IMR-90 (cell line): ENCODE measurements around the gene XAGE1A.

Source experiments
- CEBPB ChIP-seq: IDR thresholded peaks from 2 replicates; pipeline ENCODE4 v1.6.1; 2012; ENCODE audit warnings: low read depth, low read length, improper control_type of control experiment
- FOS ChIP-seq: fragments of 150-350 bp; IDR thresholded peaks from 2 replicates; pipeline ENCODE4 v1.6.1; 2016; ENCODE audit warnings: low read depth, low read length
- MAFK ChIP-seq: IDR thresholded peaks from 2 replicates; pipeline ENCODE4 v1.6.1; 2012; ENCODE audit warnings: low read depth, low read length, improper control_type of control experiment
- MXI1 ChIP-seq: IDR thresholded peaks from 2 replicates; pipeline ENCODE4 v1.6.1; 2012; ENCODE audit warnings: low read depth, mild to moderate bottlenecking, low read length, moderate library complexity, borderline replicate concordance
- POLR2A ChIP-seq: IDR thresholded peaks from 2 replicates; pipeline ENCODE4 v1.6.1; 2012; ENCODE audit warnings: mild to moderate bottlenecking, low read depth, low read length
- RAD21 ChIP-seq: IDR thresholded peaks from 2 replicates; pipeline ENCODE4 v1.6.1; 2012; ENCODE audit warnings: low read length, improper control_type of control experiment
- RFX5 ChIP-seq: IDR thresholded peaks from 2 replicates; pipeline ENCODE4 v1.8.0; 2012; ENCODE audit warnings: low read depth, mild to moderate bottlenecking, low read length, moderate library complexity
- SMC3 ChIP-seq: fragments of 150-350 bp; IDR thresholded peaks from 2 replicates; pipeline ENCODE4 v1.6.1; 2016; ENCODE audit warnings: low read depth, mild to moderate bottlenecking, antibody characterized with exemption, low read length, moderate library complexity
- TF ChIP-seq, protein P1 (sequence below): conservative IDR thresholded peaks from 2 replicates; pipeline ENCODE4 v1.5.1; 2012; ENCODE audit warnings: mild to moderate bottlenecking, low read depth, low read length, improper control_type of control experiment
- TF ChIP-seq, protein P2 (sequence below): fragments of 150-350 bp; IDR thresholded peaks from 2 replicates; pipeline ENCODE4 v1.6.1; 2017; ENCODE audit warnings: mild to moderate bottlenecking, antibody characterized with exemption, low read length, low read depth

DNA sequence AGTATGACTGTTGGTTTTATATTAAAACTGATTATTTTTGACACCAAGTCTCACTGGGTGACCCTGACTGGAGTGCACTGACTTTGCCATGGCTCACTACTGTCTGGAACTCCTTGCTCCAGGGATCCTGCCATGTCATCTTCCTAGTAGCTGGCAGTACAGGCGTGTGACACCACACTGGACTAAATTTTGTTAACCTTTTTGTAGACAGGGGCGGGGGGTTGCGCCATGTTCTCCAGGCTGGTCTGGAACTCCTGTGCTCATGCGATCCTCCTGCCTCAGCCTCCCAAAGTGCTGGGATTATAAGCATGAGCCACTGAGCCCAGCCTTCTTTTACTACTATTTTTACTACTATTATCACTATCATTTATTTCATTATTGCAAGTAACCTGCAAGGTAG, 8.9 kb downstream of the XAGE1A start:
- TF ChIP-seq, protein P1, sequence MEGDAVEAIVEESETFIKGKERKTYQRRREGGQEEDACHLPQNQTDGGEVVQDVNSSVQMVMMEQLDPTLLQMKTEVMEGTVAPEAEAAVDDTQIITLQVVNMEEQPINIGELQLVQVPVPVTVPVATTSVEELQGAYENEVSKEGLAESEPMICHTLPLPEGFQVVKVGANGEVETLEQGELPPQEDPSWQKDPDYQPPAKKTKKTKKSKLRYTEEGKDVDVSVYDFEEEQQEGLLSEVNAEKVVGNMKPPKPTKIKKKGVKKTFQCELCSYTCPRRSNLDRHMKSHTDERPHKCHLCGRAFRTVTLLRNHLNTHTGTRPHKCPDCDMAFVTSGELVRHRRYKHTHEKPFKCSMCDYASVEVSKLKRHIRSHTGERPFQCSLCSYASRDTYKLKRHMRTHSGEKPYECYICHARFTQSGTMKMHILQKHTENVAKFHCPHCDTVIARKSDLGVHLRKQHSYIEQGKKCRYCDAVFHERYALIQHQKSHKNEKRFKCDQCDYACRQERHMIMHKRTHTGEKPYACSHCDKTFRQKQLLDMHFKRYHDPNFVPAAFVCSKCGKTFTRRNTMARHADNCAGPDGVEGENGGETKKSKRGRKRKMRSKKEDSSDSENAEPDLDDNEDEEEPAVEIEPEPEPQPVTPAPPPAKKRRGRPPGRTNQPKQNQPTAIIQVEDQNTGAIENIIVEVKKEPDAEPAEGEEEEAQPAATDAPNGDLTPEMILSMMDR, result no peak
- TF ChIP-seq RFX5 (no peak), SMC3 (no peak), RAD21 (no peak), CEBPB (no peak), FOS (no peak), POLR2A (no peak), MXI1 (no peak), MAFK (no peak)
- TF ChIP-seq, protein P2, sequence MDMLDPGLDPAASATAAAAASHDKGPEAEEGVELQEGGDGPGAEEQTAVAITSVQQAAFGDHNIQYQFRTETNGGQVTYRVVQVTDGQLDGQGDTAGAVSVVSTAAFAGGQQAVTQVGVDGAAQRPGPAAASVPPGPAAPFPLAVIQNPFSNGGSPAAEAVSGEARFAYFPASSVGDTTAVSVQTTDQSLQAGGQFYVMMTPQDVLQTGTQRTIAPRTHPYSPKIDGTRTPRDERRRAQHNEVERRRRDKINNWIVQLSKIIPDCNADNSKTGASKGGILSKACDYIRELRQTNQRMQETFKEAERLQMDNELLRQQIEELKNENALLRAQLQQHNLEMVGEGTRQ, result no peak
